IMR-90 (cell line): Measurements from ENCODE around the gene SYTL1. TPM values are rescaled to one million over a fixed set of nuclear protein-coding genes. Genes with fewer than 3 reads are reported as not detected.
A peak's percentile ranks its signal among the peaks of the same experiment; 100 is the strongest.

Source experiments
- ATAC-seq: fragments of 200-7000 bp; cut with Tn5 transposase; 2 replicates; pipeline ENCODE4 v1.9.1; 2020; ENCODE audit warnings: low read depth, mild to moderate bottlenecking, moderate library complexity
- BruUV-seq: library from RNA; stranded (reverse); fragments of 400-500 nt; replicated peaks from 2 replicates; lab custom pipeline; 2021; lab: Mats Ljungman, UMichigan
- CTCF ChIA-PET: fragments of 300-600 bp; formaldehyde crosslinking; extraction: SDS; loops from one replicate; lab custom pipeline; 2021; ENCODE audit warnings: antibody characterized with exemption; lab: Yijun Ruan, JAX
- POLR2A ChIA-PET: fragments of 300-600 bp; sonication (Branson Sonifier 250); formaldehyde crosslinking; loops from one replicate; lab custom pipeline; 2022; ENCODE audit warnings: antibody characterized with exemption; ENCODE audit not compliant: unreplicated experiment; lab: Charles Lee
- DNase-seq: peaks from one replicate; pipeline ENCODE4 v3.0.0; 2013
- H2AFZ ChIP-seq: replicated peaks from 2 replicates; pipeline ENCODE3; 2013; ENCODE audit warnings: low read length, mild to moderate bottlenecking; ENCODE audit not compliant: poor library complexity
- H2AK5ac ChIP-seq: 2 replicates; pipeline ENCODE4 v1.6.1; 2013; ENCODE audit warnings: low read depth, low read length, inconsistent platforms
- H2AK9ac ChIP-seq: replicated peaks from 2 replicates; pipeline ENCODE3; 2013; ENCODE audit warnings: mild to moderate bottlenecking, low read depth, low read length, moderate library complexity; ENCODE audit not compliant: poor library complexity
- H2BK120ac ChIP-seq: 2 replicates; pipeline ENCODE4 v1.6.1; 2013; ENCODE audit warnings: low read depth, low read length, inconsistent platforms
- H2BK15ac ChIP-seq: 3 replicates; pipeline ENCODE4 v1.6.1; 2013; ENCODE audit warnings: low read depth, low read length, inconsistent platforms
- H2BK20ac ChIP-seq: 2 replicates; pipeline ENCODE4 v1.6.1; 2013; ENCODE audit warnings: low read depth, mild to moderate bottlenecking, inconsistent platforms, low read length, moderate library complexity
- H2BK5ac ChIP-seq: 2 replicates; pipeline ENCODE4 v1.6.1; 2013; ENCODE audit warnings: mild to moderate bottlenecking, low read depth, low read length, inconsistent platforms; ENCODE audit not compliant: poor library complexity, severe bottlenecking
- H3K14ac ChIP-seq: replicated peaks from 2 replicates; pipeline ENCODE4 v1.6.1; 2013; ENCODE audit warnings: low read depth, low read length, inconsistent platforms
- H3K18ac ChIP-seq: 2 replicates; pipeline ENCODE4 v1.6.1; 2013; ENCODE audit warnings: low read depth, low read length, control low read depth
- H3K23ac ChIP-seq: 2 replicates; pipeline ENCODE4 v1.6.1; 2013; ENCODE audit warnings: low read depth, low read length, inconsistent platforms
- H3K27ac ChIP-seq: 2 replicates; pipeline ENCODE4 v1.5.1; 2013; ENCODE audit warnings: mild to moderate bottlenecking, control low read depth, low read length; ENCODE audit not compliant: insufficient read depth
- H3K27me3 ChIP-seq: 2 replicates; pipeline ENCODE4 v1.6.1; 2013; ENCODE audit warnings: low read length; ENCODE audit not compliant: control insufficient read depth, insufficient read depth
- H3K36me3 ChIP-seq: 2 replicates; pipeline ENCODE4 v1.6.1; 2013; ENCODE audit warnings: low read length, mixed read lengths; ENCODE audit not compliant: control insufficient read depth, insufficient read depth
- H3K4ac ChIP-seq: 2 replicates; pipeline ENCODE4 v1.6.1; 2013; ENCODE audit warnings: low read depth, low read length, inconsistent platforms
- H3K4me1 ChIP-seq: 2 replicates; pipeline ENCODE4 v1.6.1; 2013; ENCODE audit warnings: low read length, mixed read lengths; ENCODE audit not compliant: control insufficient read depth, insufficient read depth
- H3K4me2 ChIP-seq: 2 replicates; pipeline ENCODE4 v1.6.1; 2013; ENCODE audit warnings: low read depth, mild to moderate bottlenecking, control low read depth, low read length, moderate library complexity
- H3K4me3 ChIP-seq: 2 replicates; pipeline ENCODE4 v1.5.1; 2013; ENCODE audit warnings: low read depth, mild to moderate bottlenecking, control low read depth, low read length, moderate library complexity; ENCODE audit not compliant: insufficient read depth
- H3K56ac ChIP-seq: 2 replicates; pipeline ENCODE4 v1.6.1; 2013; ENCODE audit warnings: low read length, inconsistent platforms; ENCODE audit not compliant: insufficient read depth; ENCODE audit errors: extremely low read depth
- H3K79me1 ChIP-seq, 2 experiments: 2 replicates each; pipeline ENCODE4 v1.6.1; 2013; ENCODE audit warnings: low read length in 2 of 2, inconsistent platforms in 1 of 2, low read depth in 1 of 2
- H3K9ac ChIP-seq: 2 replicates; pipeline ENCODE4 v1.6.1; 2013; ENCODE audit warnings: low read depth, low read length, control low read depth
- H3K9me1 ChIP-seq: 2 replicates; pipeline ENCODE4 v1.6.1; 2013; ENCODE audit warnings: low read length, inconsistent platforms; ENCODE audit not compliant: insufficient read depth
- H3K9me3 ChIP-seq: 2 replicates; pipeline ENCODE4 v1.6.1; 2013; ENCODE audit warnings: low read length; ENCODE audit not compliant: control insufficient read depth, insufficient read depth
- H4K20me1 ChIP-seq: 2 replicates; pipeline ENCODE4 v1.6.1; 2013; ENCODE audit warnings: low read length, inconsistent platforms; ENCODE audit not compliant: insufficient read depth
- H4K5ac ChIP-seq: 2 replicates; pipeline ENCODE4 v1.6.1; 2013; ENCODE audit warnings: mild to moderate bottlenecking, low read depth, low read length, control low read depth
- H4K8ac ChIP-seq, 2 experiments: 2 replicates each; pipeline ENCODE4 v1.6.1; 2013; ENCODE audit warnings: low read depth in 2 of 2, low read length in 2 of 2, control low read depth in 1 of 2, inconsistent platforms in 1 of 2
- H4K91ac ChIP-seq: 2 replicates; pipeline ENCODE4 v1.6.1; 2013; ENCODE audit warnings: low read depth, low read length, inconsistent platforms; ENCODE audit not compliant: insufficient read depth
- BHLHE40 ChIP-seq: fragments of 150-350 bp; IDR thresholded peaks from 2 replicates; pipeline ENCODE4 v1.6.1; 2016; ENCODE audit warnings: mild to moderate bottlenecking, low read depth, low read length
- CEBPB ChIP-seq: IDR thresholded peaks from 2 replicates; pipeline ENCODE4 v1.6.1; 2012; ENCODE audit warnings: low read depth, low read length, improper control_type of control experiment
- CTCF ChIP-seq: conservative IDR thresholded peaks from 2 replicates; pipeline ENCODE4 v1.5.1; 2012; ENCODE audit warnings: mild to moderate bottlenecking, low read depth, low read length, improper control_type of control experiment
- ELK1 ChIP-seq: fragments of 150-350 bp; IDR thresholded peaks from 2 replicates; pipeline ENCODE4 v1.6.1; 2016; ENCODE audit warnings: low read depth, mild to moderate bottlenecking, low read length, moderate library complexity, borderline replicate concordance
- FOS ChIP-seq: fragments of 150-350 bp; IDR thresholded peaks from 2 replicates; pipeline ENCODE4 v1.6.1; 2016; ENCODE audit warnings: low read depth, low read length
- MAFK ChIP-seq: IDR thresholded peaks from 2 replicates; pipeline ENCODE4 v1.6.1; 2012; ENCODE audit warnings: low read depth, low read length, improper control_type of control experiment
- MAZ ChIP-seq: IDR thresholded peaks from 2 replicates; pipeline ENCODE4 v1.6.1; 2012; ENCODE audit warnings: low read depth, mild to moderate bottlenecking, low read length, improper control_type of control experiment, moderate library complexity, borderline replicate concordance
- MXI1 ChIP-seq: IDR thresholded peaks from 2 replicates; pipeline ENCODE4 v1.6.1; 2012; ENCODE audit warnings: low read depth, mild to moderate bottlenecking, low read length, moderate library complexity, borderline replicate concordance
- NFE2L2 ChIP-seq: fragments of 150-350 bp; IDR thresholded peaks from 2 replicates; pipeline ENCODE4 v1.6.1; 2016; ENCODE audit warnings: low read depth, mild to moderate bottlenecking, low read length
- POLR2A ChIP-seq: IDR thresholded peaks from 2 replicates; pipeline ENCODE4 v1.6.1; 2012; ENCODE audit warnings: mild to moderate bottlenecking, low read depth, low read length
- RAD21 ChIP-seq: IDR thresholded peaks from 2 replicates; pipeline ENCODE4 v1.6.1; 2012; ENCODE audit warnings: low read length, improper control_type of control experiment
- RCOR1 ChIP-seq: IDR thresholded peaks from 2 replicates; pipeline ENCODE4 v1.6.1; 2012; ENCODE audit warnings: mild to moderate bottlenecking, low read length, improper control_type of control experiment; ENCODE audit not compliant: insufficient replicate concordance
- SMC3 ChIP-seq: fragments of 150-350 bp; IDR thresholded peaks from 2 replicates; pipeline ENCODE4 v1.6.1; 2016; ENCODE audit warnings: low read depth, mild to moderate bottlenecking, antibody characterized with exemption, low read length, moderate library complexity
- USF2 ChIP-seq: fragments of 150-350 bp; IDR thresholded peaks from 2 replicates; pipeline ENCODE4 v1.6.1; 2017; ENCODE audit warnings: mild to moderate bottlenecking, antibody characterized with exemption, low read length, low read depth
- WGBS, 2 experiments: methylation state at CpG; one replicate each; pipeline versions ENCODE4 v1.1.5 to v1.1.7; 2013; ENCODE audit warnings: missing lambda C conversion rate in 2 of 2; ENCODE audit not compliant: insufficient read length in 1 of 2; ENCODE audit errors: extremely low coverage in 2 of 2; 5-methylcytosine and 5-hydroxymethylcytosine counted together
- dilution Hi-C: fragments of 300-500 bp; cut with HindIII; formaldehyde crosslinking; loops from one replicate; pipeline ENCODE4 v1.14.3; 2018; ENCODE audit warnings: low sequenced_read_pairs; ENCODE audit not compliant: unreplicated experiment
- in situ Hi-C: fragments of 300-500 bp; cut with MboI; formaldehyde crosslinking; loops from 3 replicates; pipeline ENCODE4 v1.14.3; 2019; ENCODE audit warnings: low sequenced_read_pairs, inconsistent platforms, mixed read lengths
- intact Hi-C: fragments of 100-400 bp; cut with micrococcal nuclease; formaldehyde crosslinking; loops from 2 replicates; pipeline ENCODE4 v1.10.0; 2022
- polyA plus RNA-seq, 3 experiments: library from polyadenylated mRNA; depleted of rRNA; stranded (reverse); fragments of >200 nt; gene quantifications; 2 replicates each; pipeline ENCODE4 v1.2.3, GENCODE V29; 2012; ENCODE audit warnings: low replicate concordance in 1 of 3
- total RNA-seq: library from RNA; depleted of rRNA; stranded (reverse); fragments of >200 nt; gene quantifications from 2 replicates; pipeline ENCODE4 v1.2.3, GENCODE V29; 2012

Gene SYTL1
- total and polyA plus RNA-seq, 2 of the 4 experiments (the other 2 are of a cell fraction) = 0.18 to 1.0 TPM

- CTCF ChIA-PET = interaction anchor here (1.3 kb wide), 1 partner anchor 156 kb away, joined by 3 read pairs; no protein-coding TSS in a partner anchor
- no peak overlapping the region for H4K5ac ChIP-seq
- H3K4me2 ChIP-seq = no peak overlapping the region
- H2BK5ac ChIP-seq = no peak overlapping the region
- no peaks in the 10 kb centered on the region for H3K36me3 ChIP-seq
- WGBS, 2 experiments = 64% methylated on average over 7 of the region's 13 CpGs; no CpG with 5 or more reads in 1 of the 2 experiments
- POLR2A ChIA-PET = no interaction called here
- no peaks in the 10 kb centered on the region for H3K9me3 ChIP-seq
- H3K4ac ChIP-seq = no peak overlapping the region
- H3K14ac ChIP-seq = no peak overlapping the region
- H3K9me1 ChIP-seq = peaks cover 14% of the 10 kb centered on the region
- no peak overlapping the region for H3K4me3 ChIP-seq
- DNase-seq (no peak), ATAC-seq (no peak)
- no peak overlapping the region for H3K9ac ChIP-seq
- no peak overlapping the region for H3K18ac ChIP-seq
- H2AK9ac ChIP-seq = peak overlapping the region; percentile 40
- H3K23ac ChIP-seq = 0 out of 2 replicates have a peak overlapping the region, but pooled peaks have one; percentile 67
- H3K79me1 ChIP-seq = peaks cover 0 to 16% of the 10 kb centered on the region in 2 experiments; a peak in 1 of 4 replicates
- H4K20me1 ChIP-seq = peaks cover 12% of the 10 kb centered on the region; the same call in 1 of the 2 replicates
- no peak overlapping the region for H3K27ac ChIP-seq
- intact Hi-C loops = no loop called here
- H3K4me1 ChIP-seq = peaks cover 19% of the 10 kb centered on the region
- H2BK20ac ChIP-seq = no peak overlapping the region
- BruUV-seq = no TSS peak
- H4K8ac ChIP-seq = no peak overlapping the region
- no peak overlapping the region for H2BK15ac ChIP-seq
- no peak overlapping the region for H2AK5ac ChIP-seq
- in situ Hi-C loops = no loop called here
- H2AFZ ChIP-seq = peak overlapping the region; percentile 39
- no peak overlapping the region for H2BK120ac ChIP-seq
- no peak overlapping the region for H4K91ac ChIP-seq
- dilution Hi-C loops = no loop called here
- H3K27me3 ChIP-seq = no peaks in the 10 kb centered on the region
- H3K56ac ChIP-seq = no peak overlapping the region
- TF ChIP-seq CEBPB = no peak
- no peak for TF ChIP-seq RAD21
- TF ChIP-seq NFE2L2 = no peak
- TF ChIP-seq SMC3 = no peak
- no peak for TF ChIP-seq USF2
- TF ChIP-seq POLR2A = no peak
- TF ChIP-seq MXI1 = no peak
- TF ChIP-seq CTCF = no peak
- no peak for TF ChIP-seq ELK1
- TF ChIP-seq MAZ = no peak
- no peak for TF ChIP-seq RCOR1
- no peak for TF ChIP-seq FOS
- TF ChIP-seq MAFK = no peak
- no peak for TF ChIP-seq BHLHE40
Observed at GRCh38 chr1:27400082-27400962, 58.5 kb downstream of the SYTL1 start.
